GM18508 (cell line): ENCODE data around the gene CREB5.

Experiments used
- ATAC-seq: cut with Tn5 transposase; IDR thresholded peaks from one replicate; pipeline ENCODE4 v1.9.1; 2021; ENCODE audit warnings: moderate number of reproducible peaks; ENCODE audit not compliant: insufficient read depth, unreplicated experiment

Gene CREB5

DNA sequence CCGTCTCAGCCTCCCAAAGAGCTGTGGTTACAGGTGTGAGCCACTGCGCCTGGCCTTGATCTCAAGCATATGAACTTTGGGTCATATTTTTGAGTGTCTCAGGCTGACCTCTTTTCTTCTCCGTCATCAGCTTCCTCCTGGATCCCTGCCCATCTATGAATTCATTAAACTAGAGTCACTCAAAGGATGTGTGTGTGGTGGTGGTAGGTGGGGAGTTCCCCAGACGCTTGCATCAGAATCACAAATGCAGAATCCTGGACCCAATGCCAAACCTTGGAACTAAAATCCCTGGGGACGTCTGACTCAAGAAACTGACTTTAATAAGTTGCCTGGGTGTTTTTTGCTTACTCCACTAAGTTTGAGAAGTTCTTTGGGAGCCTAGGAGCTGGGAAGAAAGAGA is 6.7 kb upstream of the CREB5 start:
- ATAC-seq = no peak

DNA sequence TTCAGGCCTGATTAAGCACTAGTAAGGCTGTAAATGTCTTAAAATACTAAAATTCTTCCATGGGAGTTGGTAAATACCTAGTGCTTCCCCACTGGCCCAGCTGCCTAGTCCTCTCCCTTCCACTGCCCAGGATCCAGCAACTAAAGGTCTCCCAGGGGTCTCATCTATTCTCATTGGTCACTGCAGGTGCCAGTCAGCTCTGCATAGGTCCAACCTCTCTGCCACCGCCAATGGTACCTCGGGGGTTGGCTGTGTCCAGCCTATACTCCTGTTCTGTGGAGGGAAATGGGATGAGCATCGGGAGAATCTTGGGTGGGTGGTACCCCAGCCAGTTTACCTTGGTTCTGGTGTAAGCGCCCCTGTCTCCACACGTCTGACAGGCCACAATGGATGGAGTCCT is 6.1 kb upstream of the CREB5 start:
- ATAC-seq = no peak

GRCh38 chr7:28407651-28408050 is 4.7 kb upstream of the CREB5 start:
- ATAC-seq = no peak

GRCh38 chr7:28408105-28408959 is 4.0 kb upstream of the CREB5 start:
- ATAC-seq = no peak

DNA sequence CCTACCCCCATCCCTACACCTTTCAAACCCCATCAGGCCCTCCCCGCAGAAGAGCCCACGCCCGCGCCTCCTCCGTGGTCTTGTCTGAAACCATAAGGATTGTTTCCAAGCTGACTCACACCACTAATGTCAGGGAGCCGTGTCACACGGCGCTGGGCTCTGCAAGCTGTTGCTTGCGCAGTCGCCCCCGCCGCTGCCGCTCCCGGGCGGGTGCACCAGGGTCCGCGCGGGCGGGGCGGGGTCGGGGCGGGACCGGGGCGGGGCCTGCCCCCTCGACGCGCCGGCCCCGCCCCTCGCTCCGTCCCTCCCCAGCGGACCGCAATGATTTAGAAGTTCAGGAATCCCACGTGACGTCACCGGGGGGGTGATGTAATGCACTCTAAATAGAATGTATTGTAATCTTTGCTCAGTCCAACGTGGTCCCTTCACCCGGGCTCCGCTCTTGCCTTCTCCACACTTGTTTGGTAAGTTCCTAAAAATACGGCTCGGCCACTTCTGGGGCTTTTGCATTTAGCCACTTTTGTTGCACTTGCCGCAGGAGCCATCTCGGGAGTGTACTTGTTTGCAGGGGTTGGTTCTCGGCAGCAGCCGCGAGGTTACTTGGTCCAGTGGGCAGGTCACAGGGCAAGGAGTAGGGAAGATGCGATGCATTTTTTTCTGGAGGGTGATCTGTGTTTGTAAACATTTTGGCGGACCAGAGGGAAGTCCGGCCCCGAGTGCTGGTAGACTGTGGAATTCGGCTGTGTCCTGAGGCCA is 3.2 kb upstream of the CREB5 start:
- no peak for ATAC-seq

GRCh38 chr7:28409716-28410627 is 2.3 kb upstream of the CREB5 start:
- no peak for ATAC-seq

- no peak for ATAC-seq
Measured at GRCh38 chr7:28410628-28411531, 1.4 kb upstream of the CREB5 start.

GRCh38 chr7:28413011-28413410 is 693 bp downstream of the CREB5 start:
- no peak for ATAC-seq

DNA sequence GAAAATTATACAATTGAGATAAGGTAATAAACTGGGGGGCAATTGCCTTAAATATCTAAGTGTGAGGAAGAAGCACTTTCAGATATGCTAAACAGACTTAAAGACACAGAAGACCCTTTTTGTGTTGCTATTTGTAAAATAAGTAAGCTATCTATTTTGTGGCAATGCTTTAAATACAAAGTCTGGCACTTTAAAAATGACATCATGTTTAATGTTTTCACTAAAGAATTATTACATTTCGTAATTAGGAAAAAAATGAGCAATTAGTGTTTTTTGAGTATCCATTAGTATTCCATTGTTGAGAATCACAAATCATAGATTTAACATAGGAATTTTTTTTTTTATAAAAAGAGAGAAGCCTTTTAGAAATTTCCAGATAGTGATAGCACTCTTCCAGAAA is 2.1 kb downstream of the CREB5 start:
- no peak for ATAC-seq

DNA sequence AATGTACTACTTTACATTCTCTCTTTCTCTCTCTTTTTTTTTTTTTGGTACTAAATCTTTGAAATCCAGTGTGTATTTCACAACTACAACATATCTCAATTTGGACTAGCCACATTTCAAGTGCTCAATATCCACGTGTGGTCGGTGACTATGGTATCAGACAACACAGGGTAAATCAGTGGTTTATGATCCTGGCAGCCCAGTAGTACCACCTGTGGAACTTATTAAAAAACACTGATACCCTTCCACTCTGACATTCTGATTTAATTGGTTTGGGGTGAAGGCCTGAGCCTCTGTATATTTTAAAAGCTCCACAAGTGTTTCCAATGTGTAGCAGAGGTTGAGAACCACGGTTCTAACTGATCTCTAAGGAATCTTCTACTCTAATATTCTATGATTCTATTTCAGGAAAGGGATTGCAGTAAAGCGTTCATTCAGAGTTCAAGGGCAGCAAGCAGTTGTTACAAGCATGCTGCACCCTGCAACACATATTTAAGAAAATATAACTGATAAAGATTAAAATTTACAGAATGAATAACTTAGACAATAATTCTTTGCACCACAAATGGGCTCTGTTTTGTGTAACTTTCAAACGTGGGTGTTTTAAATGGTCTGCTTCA is 5.1 kb downstream of the CREB5 start:
- no peak for ATAC-seq

DNA sequence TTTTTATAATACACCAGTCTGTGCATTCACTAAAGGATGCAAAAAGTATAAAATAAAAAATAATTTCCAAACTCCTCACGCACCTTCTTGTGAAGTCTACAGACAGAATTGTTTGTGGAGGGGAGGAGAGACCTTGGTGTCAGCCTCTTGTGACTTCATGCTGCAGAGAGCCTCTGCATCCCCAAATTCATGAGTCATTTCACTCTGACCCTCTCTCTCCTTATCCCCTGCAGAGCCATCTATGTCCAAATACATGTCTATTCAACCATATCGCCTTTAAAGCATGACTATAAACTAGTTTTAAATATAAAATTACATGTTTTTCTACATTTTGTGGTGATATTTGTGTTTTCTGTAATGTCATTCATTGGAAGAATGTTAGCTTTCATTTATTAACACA is 6.0 kb downstream of the CREB5 start:
- no peak for ATAC-seq

- ATAC-seq = no peak
Measured at GRCh38 chr7:28418966-28419365, 6.6 kb downstream of the CREB5 start.

- no peak for ATAC-seq
Measured at GRCh38 chr7:28419716-28420115, 7.4 kb downstream of the CREB5 start.

- ATAC-seq = no peak
Measured at GRCh38 chr7:28423112-28423511, 10.8 kb downstream of the CREB5 start.

DNA sequence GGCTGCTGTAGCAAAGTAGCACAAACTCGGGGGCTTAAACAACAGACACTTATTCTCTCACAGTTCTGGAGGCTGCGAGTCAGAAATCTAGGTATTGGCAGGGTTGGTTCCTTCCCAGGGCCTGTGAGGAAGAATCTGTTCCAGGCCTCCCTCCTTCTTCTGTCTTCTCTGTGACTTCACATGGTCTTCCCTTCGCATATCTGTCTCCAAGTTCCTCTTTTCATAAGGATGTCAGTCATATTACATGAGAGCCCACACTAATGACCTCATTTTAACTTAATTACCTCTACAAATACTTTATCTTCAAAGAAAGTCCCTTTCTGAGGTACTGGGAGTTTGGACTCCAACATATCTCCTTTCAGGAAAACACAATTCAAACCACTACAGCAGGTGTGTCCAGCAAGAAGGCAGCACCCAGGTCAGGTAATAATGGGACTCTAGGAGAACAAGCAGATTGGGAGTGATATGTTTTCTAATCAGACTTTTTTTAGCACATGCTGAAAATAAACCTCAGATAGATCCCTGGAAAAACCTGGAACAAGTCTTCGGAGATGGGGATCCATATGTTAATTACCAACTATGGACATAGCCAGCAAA is 11.7 kb downstream of the CREB5 start:
- no peak for ATAC-seq

DNA sequence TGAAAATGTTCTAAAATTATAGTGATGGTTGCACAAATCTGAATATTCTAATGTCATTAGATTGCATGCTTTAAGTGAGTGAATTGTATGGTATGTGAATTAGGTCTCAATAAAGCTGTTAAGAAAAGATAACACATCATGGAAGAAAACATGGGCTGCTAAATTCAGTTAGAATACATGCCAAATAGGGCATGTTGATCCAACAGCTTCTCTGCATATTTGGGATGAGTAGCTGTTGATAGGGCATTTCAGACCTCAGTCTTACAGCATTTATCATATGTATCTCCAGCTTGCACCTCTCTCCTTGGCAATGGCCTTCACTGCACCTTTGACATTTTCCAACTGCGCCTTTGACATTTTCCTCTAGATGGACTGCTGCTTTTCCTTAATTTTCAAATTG is 13.2 kb downstream of the CREB5 start:
- no peak for ATAC-seq

DNA sequence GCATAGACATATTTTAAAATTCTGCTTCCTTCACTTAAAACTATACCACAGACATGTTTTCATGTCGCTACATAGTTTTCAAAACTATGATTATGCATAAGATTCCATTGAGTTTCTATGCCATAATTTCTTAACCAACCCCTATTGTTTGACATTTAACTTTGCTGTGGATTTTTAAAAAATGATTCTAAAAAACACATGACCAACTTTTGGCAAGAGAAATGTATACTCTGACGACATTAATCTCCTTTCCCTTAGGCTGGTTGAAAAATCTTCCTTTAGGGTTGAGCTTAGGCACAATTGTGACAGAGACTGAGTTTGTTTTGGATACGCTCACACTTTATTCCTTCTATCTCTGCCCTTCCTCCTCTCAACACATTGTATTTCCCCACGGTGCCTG is 14.9 kb downstream of the CREB5 start:
- no peak for ATAC-seq

GRCh38 chr7:28430616-28431015 is 18.3 kb downstream of the CREB5 start:
- ATAC-seq = no peak

- ATAC-seq = no peak
Measured at GRCh38 chr7:28432105-28432504, 19.8 kb downstream of the CREB5 start.
